ENCODE measurements around the gene TTLL8.

TTLL8 gene

GRCh38 chr22:50059881-50060262 lies 1.8 kb upstream of the TTLL8 start:
- H4K8ac ChIP-seq (ENCODE audit: low read depth, low read length): no peak overlapping the region
- no peaks in the 10 kb centered on the region for H3K79me2 ChIP-seq (ENCODE audit: control insufficient read depth, insufficient read depth, low read length)
- no peaks in the 10 kb centered on the region for H3K4me1 ChIP-seq (ENCODE audit: control insufficient read depth, low read depth, low read length)
- H3K36me3 ChIP-seq (ENCODE audit: control insufficient read depth, insufficient read depth, low read length): no peaks in the 10 kb centered on the region
- H2BK5ac ChIP-seq (ENCODE audit: low read length): no peak overlapping the region
- H3K56ac ChIP-seq (ENCODE audit: low read length): no peak overlapping the region
- no peak overlapping the region for H3K4me2 ChIP-seq (ENCODE audit: low read length)
- no peak overlapping the region for H3K18ac ChIP-seq (ENCODE audit: low read length)
- no peak overlapping the region for H3K4me3 ChIP-seq (ENCODE audit: low read length)
- no peak overlapping the region for H2BK120ac ChIP-seq (ENCODE audit: low read depth, low read length)
- no peak overlapping the region for H4K5ac ChIP-seq (ENCODE audit: low read length)
- H3K79me1 ChIP-seq (ENCODE audit: low read length): no peaks in the 10 kb centered on the region
- whole genome bisulfite sequencing (ENCODE audit: extremely low coverage, insufficient coverage, low lambda C conversion rate): no CpG with 5 or more reads among the region's 7 CpGs
- no peak overlapping the region for H2AK5ac ChIP-seq (ENCODE audit: low read length)
- no peak for DNase-seq
- H2BK15ac ChIP-seq (replicated peaks; ENCODE audit: low read depth): no peak overlapping the region
- no peak overlapping the region for H3K27ac ChIP-seq (ENCODE audit: low read depth, low read length)
- H3K9ac ChIP-seq (ENCODE audit: low read length): no peak overlapping the region
- H3K27me3 ChIP-seq (ENCODE audit: insufficient read depth, low read length, poor library complexity): no peaks in the 10 kb centered on the region
- H3K23ac ChIP-seq (ENCODE audit: low read length): no peak overlapping the region
- no peak overlapping the region for H3K4ac ChIP-seq (ENCODE audit: low read depth, low read length)

GRCh38 chr22:50058906-50059880 lies 1.1 kb upstream of the TTLL8 start:
- no peaks in the 10 kb centered on the region for H3K79me2 ChIP-seq (ENCODE audit: control insufficient read depth, insufficient read depth, low read length)
- H2BK15ac ChIP-seq (replicated peaks; ENCODE audit: low read depth): no peak overlapping the region
- DNase-seq: peak; percentile 81
- H2BK120ac ChIP-seq (ENCODE audit: low read depth, low read length): no peak overlapping the region
- H3K27ac ChIP-seq (ENCODE audit: low read depth, low read length): no peak overlapping the region
- no peak overlapping the region for H3K23ac ChIP-seq (ENCODE audit: low read length)
- no peak overlapping the region for H2BK5ac ChIP-seq (ENCODE audit: low read length)
- no peak overlapping the region for H3K4me3 ChIP-seq (ENCODE audit: low read length)
- no peak overlapping the region for H2AK5ac ChIP-seq (ENCODE audit: low read length)
- WGBS (ENCODE audit: extremely low coverage, insufficient coverage, low lambda C conversion rate): no CpG with 5 or more reads among the region's 31 CpGs
- no peaks in the 10 kb centered on the region for H3K27me3 ChIP-seq (ENCODE audit: insufficient read depth, low read length, poor library complexity)
- no peaks in the 10 kb centered on the region for H3K4me1 ChIP-seq (ENCODE audit: control insufficient read depth, low read depth, low read length)
- H3K79me1 ChIP-seq (ENCODE audit: low read length): no peaks in the 10 kb centered on the region
- no peaks in the 10 kb centered on the region for H3K36me3 ChIP-seq (ENCODE audit: control insufficient read depth, insufficient read depth, low read length)
- H3K4me2 ChIP-seq (ENCODE audit: low read length): peak overlapping the region; percentile 64
- H3K9ac ChIP-seq (ENCODE audit: low read length): peak overlapping the region; percentile 61
- H3K4ac ChIP-seq (ENCODE audit: low read depth, low read length): no peak overlapping the region
- peak overlapping the region; percentile 79 for H3K56ac ChIP-seq (ENCODE audit: low read length)
- H4K8ac ChIP-seq (ENCODE audit: low read depth, low read length): no peak overlapping the region
- H3K18ac ChIP-seq (ENCODE audit: low read length): peak overlapping the region; percentile 65
- H4K5ac ChIP-seq (ENCODE audit: low read length): no peak overlapping the region

- Histone ChIP-seq H2BK5ac (ENCODE audit: low read length) (no peak overlapping the region), H3K79me1 (ENCODE audit: low read length) (no peaks in the 10 kb centered on the region), H2AK5ac (ENCODE audit: low read length) (no peak overlapping the region), H3K79me2 (ENCODE audit: control insufficient read depth, insufficient read depth, low read length) (no peaks in the 10 kb centered on the region), H3K27ac (ENCODE audit: low read depth, low read length) (no peak overlapping the region), H3K4ac (ENCODE audit: low read depth, low read length) (no peak overlapping the region), H3K4me2 (ENCODE audit: low read length) (no peak overlapping the region), H2BK120ac (ENCODE audit: low read depth, low read length) (no peak overlapping the region), H3K4me3 (ENCODE audit: low read length) (no peak overlapping the region), H3K18ac (ENCODE audit: low read length) (no peak overlapping the region), H2BK15ac (replicated peaks; ENCODE audit: low read depth) (no peak overlapping the region), H4K5ac (ENCODE audit: low read length) (no peak overlapping the region), H3K4me1 (ENCODE audit: control insufficient read depth, low read depth, low read length) (no peaks in the 10 kb centered on the region), H3K36me3 (ENCODE audit: control insufficient read depth, insufficient read depth, low read length) (no peaks in the 10 kb centered on the region), H3K27me3 (ENCODE audit: insufficient read depth, low read length, poor library complexity) (no peaks in the 10 kb centered on the region), H3K9ac (ENCODE audit: low read length) (no peak overlapping the region), H3K56ac (ENCODE audit: low read length) (no peak overlapping the region), H4K8ac (ENCODE audit: low read depth, low read length) (no peak overlapping the region), H3K23ac (ENCODE audit: low read length) (no peak overlapping the region)
- no peak for DNase-seq
- no CpG with 5 or more reads among the region's 14 CpGs for WGBS (ENCODE audit: extremely low coverage, insufficient coverage, low lambda C conversion rate)
Measured at GRCh38 chr22:50057278-50058060, 629 bp downstream of the TTLL8 start.

GRCh38 chr22:50056214-50056972 lies 1.7 kb downstream of the TTLL8 start:
- Histone ChIP-seq H2BK15ac (replicated peaks; ENCODE audit: low read depth) (no peak overlapping the region), H2BK120ac (ENCODE audit: low read depth, low read length) (no peak overlapping the region), H3K23ac (ENCODE audit: low read length) (no peak overlapping the region), H3K27me3 (ENCODE audit: insufficient read depth, low read length, poor library complexity) (no peaks in the 10 kb centered on the region), H4K8ac (ENCODE audit: low read depth, low read length) (no peak overlapping the region), H3K18ac (ENCODE audit: low read length) (no peak overlapping the region), H3K79me1 (ENCODE audit: low read length) (no peaks in the 10 kb centered on the region), H4K5ac (ENCODE audit: low read length) (no peak overlapping the region), H3K79me2 (ENCODE audit: control insufficient read depth, insufficient read depth, low read length) (no peaks in the 10 kb centered on the region), H3K4me3 (ENCODE audit: low read length) (no peak overlapping the region), H3K56ac (ENCODE audit: low read length) (no peak overlapping the region), H3K4me1 (ENCODE audit: control insufficient read depth, low read depth, low read length) (no peaks in the 10 kb centered on the region), H3K4me2 (ENCODE audit: low read length) (no peak overlapping the region), H3K4ac (ENCODE audit: low read depth, low read length) (no peak overlapping the region), H3K9ac (ENCODE audit: low read length) (no peak overlapping the region), H2BK5ac (ENCODE audit: low read length) (no peak overlapping the region), H3K27ac (ENCODE audit: low read depth, low read length) (no peak overlapping the region), H3K36me3 (ENCODE audit: control insufficient read depth, insufficient read depth, low read length) (no peaks in the 10 kb centered on the region), H2AK5ac (ENCODE audit: low read length) (no peak overlapping the region)
- DNase-seq: peak; percentile 14
- no CpG with 5 or more reads among the region's 34 CpGs for WGBS (ENCODE audit: extremely low coverage, insufficient coverage, low lambda C conversion rate)

GRCh38 chr22:50053861-50054260 lies 4.2 kb downstream of the TTLL8 start:
- no peak for DNase-seq
- H4K8ac ChIP-seq (ENCODE audit: low read depth, low read length): no peak overlapping the region
- H4K5ac ChIP-seq (ENCODE audit: low read length): no peak overlapping the region
- no peak overlapping the region for H2AK5ac ChIP-seq (ENCODE audit: low read length)
- H2BK15ac ChIP-seq (replicated peaks; ENCODE audit: low read depth): no peak overlapping the region
- H3K4me1 ChIP-seq (ENCODE audit: control insufficient read depth, low read depth, low read length): no peaks in the 10 kb centered on the region
- H3K27me3 ChIP-seq (ENCODE audit: insufficient read depth, low read length, poor library complexity): no peaks in the 10 kb centered on the region
- no peak overlapping the region for H3K18ac ChIP-seq (ENCODE audit: low read length)
- H2BK5ac ChIP-seq (ENCODE audit: low read length): no peak overlapping the region
- H2BK120ac ChIP-seq (ENCODE audit: low read depth, low read length): no peak overlapping the region
- no peak overlapping the region for H3K4me2 ChIP-seq (ENCODE audit: low read length)
- no peaks in the 10 kb centered on the region for H3K79me2 ChIP-seq (ENCODE audit: control insufficient read depth, insufficient read depth, low read length)
- no peak overlapping the region for H3K27ac ChIP-seq (ENCODE audit: low read depth, low read length)
- H3K9ac ChIP-seq (ENCODE audit: low read length): no peak overlapping the region
- H3K4ac ChIP-seq (ENCODE audit: low read depth, low read length): no peak overlapping the region
- H3K36me3 ChIP-seq (ENCODE audit: control insufficient read depth, insufficient read depth, low read length): no peaks in the 10 kb centered on the region
- no peak overlapping the region for H3K56ac ChIP-seq (ENCODE audit: low read length)
- H3K79me1 ChIP-seq (ENCODE audit: low read length): no peaks in the 10 kb centered on the region
- WGBS (ENCODE audit: extremely low coverage, insufficient coverage, low lambda C conversion rate): no CpG with 5 or more reads among the region's 18 CpGs
- H3K23ac ChIP-seq (ENCODE audit: low read length): no peak overlapping the region
- no peak overlapping the region for H3K4me3 ChIP-seq (ENCODE audit: low read length)
